GM13977 (cell line): Measurements from ENCODE around the gene RAP2C.
"Not testable (repeated sequence)": the region's sequence is repeated elsewhere in the genome, so short reads cannot be mapped to it uniquely, and the experiment has no call there.

Experiments
- DNase-seq: peaks from one replicate; pipeline ENCODE4 v3.0.0; 2012; ENCODE audit warnings: low spot score
- in situ Hi-C: fragments of 300-500 bp; cut with MboI; formaldehyde crosslinking; loops from one replicate; pipeline ENCODE4 v1.12.0; 2022; ENCODE audit warnings: low sequenced_read_pairs, low pct_unique_long_range_greater_than_20kb, mixed read lengths, inconsistent platforms; ENCODE audit not compliant: unreplicated experiment
- TF ChIP-seq, protein P1 (sequence below): IDR thresholded peaks from 2 replicates; pipeline ENCODE4 v1.5.1; 2012; ENCODE audit warnings: mild to moderate bottlenecking, control low read depth; ENCODE audit not compliant: insufficient read depth; ENCODE audit errors: extremely low read depth, missing control alignments

RAP2C gene

DNA sequence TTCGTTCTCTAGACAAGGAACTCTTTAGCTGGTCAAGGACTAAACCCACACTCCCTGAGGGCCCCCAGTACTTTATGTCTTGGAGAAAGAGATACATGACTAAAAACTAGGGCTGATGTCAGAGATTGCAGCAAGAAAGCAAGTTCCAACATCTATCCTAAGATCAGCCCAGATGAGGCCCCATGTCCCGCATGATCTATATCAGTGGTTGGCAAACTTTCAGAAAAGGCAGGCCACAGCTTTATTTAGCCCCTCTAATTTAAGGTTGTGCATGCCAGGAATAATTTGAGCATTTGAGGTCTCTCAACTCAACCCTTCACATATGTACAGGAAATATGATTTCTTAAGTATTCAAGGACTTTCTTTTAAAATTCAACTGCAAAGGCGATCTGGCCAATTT lies 47.4 kb downstream of the RAP2C start:
- TF ChIP-seq, protein P1, sequence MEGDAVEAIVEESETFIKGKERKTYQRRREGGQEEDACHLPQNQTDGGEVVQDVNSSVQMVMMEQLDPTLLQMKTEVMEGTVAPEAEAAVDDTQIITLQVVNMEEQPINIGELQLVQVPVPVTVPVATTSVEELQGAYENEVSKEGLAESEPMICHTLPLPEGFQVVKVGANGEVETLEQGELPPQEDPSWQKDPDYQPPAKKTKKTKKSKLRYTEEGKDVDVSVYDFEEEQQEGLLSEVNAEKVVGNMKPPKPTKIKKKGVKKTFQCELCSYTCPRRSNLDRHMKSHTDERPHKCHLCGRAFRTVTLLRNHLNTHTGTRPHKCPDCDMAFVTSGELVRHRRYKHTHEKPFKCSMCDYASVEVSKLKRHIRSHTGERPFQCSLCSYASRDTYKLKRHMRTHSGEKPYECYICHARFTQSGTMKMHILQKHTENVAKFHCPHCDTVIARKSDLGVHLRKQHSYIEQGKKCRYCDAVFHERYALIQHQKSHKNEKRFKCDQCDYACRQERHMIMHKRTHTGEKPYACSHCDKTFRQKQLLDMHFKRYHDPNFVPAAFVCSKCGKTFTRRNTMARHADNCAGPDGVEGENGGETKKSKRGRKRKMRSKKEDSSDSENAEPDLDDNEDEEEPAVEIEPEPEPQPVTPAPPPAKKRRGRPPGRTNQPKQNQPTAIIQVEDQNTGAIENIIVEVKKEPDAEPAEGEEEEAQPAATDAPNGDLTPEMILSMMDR, result no peak
- in situ Hi-C loops, result no loop called here
- DNase-seq, result no peak

DNA sequence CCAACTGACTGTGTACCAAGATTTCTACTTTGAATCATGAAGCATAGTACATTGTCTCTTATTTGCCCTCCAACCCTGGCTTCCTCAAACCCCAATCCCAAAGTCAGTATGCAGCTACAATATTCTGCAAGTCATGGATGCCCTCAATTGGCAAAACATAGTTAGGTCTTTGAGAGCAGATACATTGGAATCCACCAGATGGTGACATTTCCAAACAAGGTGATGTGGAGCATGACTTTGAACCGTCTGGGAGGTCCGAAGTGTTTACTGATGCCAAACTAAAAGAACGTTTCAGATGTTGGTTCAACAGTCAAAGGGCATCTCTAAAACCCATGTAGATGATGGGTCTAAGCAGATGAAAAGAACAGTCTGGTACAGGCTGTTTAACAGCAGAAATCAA lies 47.8 kb downstream of the RAP2C start:
- in situ Hi-C loops, result no loop called here
- TF ChIP-seq, protein P1, result no peak

GRCh38 chrX:132169554-132169953 lies 49.7 kb downstream of the RAP2C start:
- no peak for DNase-seq
- TF ChIP-seq, protein P1, result no peak
- in situ Hi-C loops, result no loop called here

More for the DNA sequence above, 47.8 kb downstream of the RAP2C start:
- DNase-seq, result no peak

DNA sequence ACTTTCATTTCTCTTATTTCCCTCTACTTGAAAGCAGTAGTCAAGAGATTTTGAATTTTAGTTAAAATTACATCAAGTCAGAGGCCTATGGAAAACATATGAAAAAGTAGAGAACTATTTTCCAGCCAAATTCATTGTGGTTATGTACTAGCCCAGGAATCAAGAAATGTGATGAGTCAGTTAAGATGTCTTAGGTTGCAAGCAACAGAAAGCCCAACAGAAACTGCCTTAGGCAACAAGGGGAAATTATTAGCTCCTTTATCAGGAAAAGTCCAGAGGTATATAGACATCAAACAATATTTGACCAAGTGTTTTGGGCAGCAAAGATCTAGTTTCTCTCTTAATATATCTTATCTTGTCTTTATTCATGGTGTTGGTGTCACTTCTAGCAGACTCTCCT lies 53.6 kb downstream of the RAP2C start:
- no peak for DNase-seq
- in situ Hi-C loops, result no loop called here
- TF ChIP-seq, protein P1, result no peak

DNA sequence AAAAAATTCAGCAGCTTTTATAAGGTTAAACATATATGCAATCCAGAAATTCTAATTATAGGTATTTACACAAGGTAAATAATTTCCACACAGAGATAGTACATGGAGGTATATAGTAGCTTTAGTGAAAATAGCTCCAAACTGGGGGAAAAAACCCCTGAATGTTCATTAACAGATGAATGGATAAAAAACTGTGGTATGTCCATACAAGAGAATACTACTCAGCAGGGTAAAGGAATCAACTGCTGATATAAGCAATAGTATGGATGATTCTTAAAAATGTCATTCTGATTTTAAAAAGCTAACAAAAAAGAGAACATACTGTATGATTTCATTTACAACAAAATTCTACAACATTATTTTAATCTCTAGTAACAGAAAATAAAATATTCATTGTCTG lies 54.2 kb downstream of the RAP2C start:
- TF ChIP-seq, protein P1, result no peak
- no peak for DNase-seq
- in situ Hi-C loops, result no loop called here

- in situ Hi-C loops, DNase-seq: not testable (repeated sequence)
These were observed 56.2 kb downstream of the RAP2C start for GRCh38 chrX:132163094-132163493.

DNA sequence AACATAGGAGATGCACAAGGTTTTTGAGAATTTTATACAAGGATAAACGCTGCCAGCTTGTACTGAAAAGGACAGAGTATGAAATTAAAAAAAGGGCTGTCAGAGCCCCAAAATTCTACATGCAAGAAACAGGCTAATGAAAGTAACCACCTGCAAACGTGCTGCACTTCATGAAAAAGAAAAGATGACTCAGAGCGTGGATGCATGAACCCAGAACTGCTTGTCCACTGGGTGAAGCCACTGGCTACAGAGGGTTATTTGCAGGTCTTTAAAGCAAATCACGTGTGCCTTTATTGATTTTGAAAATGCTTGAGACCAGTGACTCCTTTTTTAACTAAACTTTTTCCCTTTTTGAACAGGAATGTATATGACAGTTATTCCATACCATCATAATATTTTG lies 66.1 kb downstream of the RAP2C start:
- DNase-seq, result no peak
- in situ Hi-C loops, result no loop called here
- TF ChIP-seq, protein P1, result no peak
